Mucosa of rectum (tissue), 2 donors: ENCODE results near the gene NLRP11.

Experiments used
- H3K27ac ChIP-seq, 2 donors: one replicate each; pipeline ENCODE4 v1.7.0; 2013; ENCODE audit warnings: inconsistent platforms in 2 of 2, low read depth in 2 of 2, low read length in 2 of 2
- H3K27me3 ChIP-seq, 2 donors: one replicate each; pipeline ENCODE4 v1.7.0; 2013; ENCODE audit warnings: low read length in 2 of 2; ENCODE audit not compliant: control insufficient read depth in 2 of 2, insufficient read depth in 2 of 2
- H3K36me3 ChIP-seq, 2 donors: one replicate each; pipeline ENCODE4 v1.7.0; 2013; ENCODE audit warnings: low read length in 2 of 2; ENCODE audit not compliant: control insufficient read depth in 2 of 2, insufficient read depth in 2 of 2
- H3K4me1 ChIP-seq, 2 donors: one replicate each; pipeline ENCODE4 v1.7.0; 2013; ENCODE audit warnings: low read length in 2 of 2, mild to moderate bottlenecking in 1 of 2; ENCODE audit not compliant: control insufficient read depth in 2 of 2, insufficient read depth in 2 of 2
- H3K4me3 ChIP-seq, 2 donors: one replicate each; pipeline ENCODE4 v1.7.0; 2013; ENCODE audit warnings: low read length in 2 of 2
- H3K9ac ChIP-seq, 2 donors: one replicate each; pipeline ENCODE4 v1.7.0; 2013; ENCODE audit warnings: low read length in 2 of 2, low read depth in 1 of 2, mild to moderate bottlenecking in 1 of 2
- H3K9me3 ChIP-seq, 2 donors: one replicate each; pipeline ENCODE4 v1.7.0; 2013; ENCODE audit warnings: low read length in 2 of 2; ENCODE audit not compliant: control insufficient read depth in 2 of 2
- donor health status: healthy.
- donor health status: Normal muscosa, but diverticular disease.

NLRP11 gene

DNA sequence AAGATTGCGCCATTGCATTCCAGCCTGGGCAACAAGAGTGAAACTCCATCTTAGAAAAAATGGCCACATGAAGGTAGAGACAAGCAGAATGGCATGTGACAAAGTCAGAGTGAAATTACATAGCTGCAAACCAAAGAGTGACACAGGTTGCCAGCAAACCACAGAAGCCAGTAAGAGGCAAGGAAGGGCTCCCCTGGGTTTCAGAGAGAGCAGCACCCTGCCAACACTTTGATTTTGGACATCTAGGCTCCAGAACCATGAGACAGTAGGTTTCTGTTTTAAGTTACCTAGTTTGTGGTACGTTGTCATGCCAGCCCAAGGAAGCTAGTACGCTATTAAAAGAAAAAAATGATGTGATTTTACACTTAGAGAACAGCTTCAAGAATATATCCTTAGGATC, 6.5 kb upstream of the NLRP11 start:
- Histone ChIP-seq H3K9me3 (no peaks in the 10 kb centered on the region), H3K9ac (no peak overlapping the region)

GRCh38 chr19:55836340-55836739, 4.5 kb upstream of the NLRP11 start, which contains the start of gene NLRP4:
TSS of gene NLRP4 (plus strand) at chr19:55836540. CDS start at chr19:55852081, 15,541 bp downstream.
- Histone ChIP-seq H3K4me3 (no peak within 1 kb of the TSS), H3K27me3 (no peaks in the 10 kb centered on the region), H3K9me3 (no peaks in the 10 kb centered on the region), H3K36me3 (no peaks in the 10 kb centered on the region), H3K4me1 (no peaks in the 10 kb centered on the region), H3K27ac (no peak within 1 kb of the TSS), H3K9ac (no peak within 1 kb of the TSS)

More for the DNA sequence above, 6.5 kb upstream of the NLRP11 start:
- H3K27ac ChIP-seq, result no peak overlapping the region
- no peaks in the 10 kb centered on the region for H3K27me3 ChIP-seq
- no peak overlapping the region for H3K4me3 ChIP-seq
- H3K4me1 ChIP-seq, result no peaks in the 10 kb centered on the region
- H3K36me3 ChIP-seq, result no peaks in the 10 kb centered on the region

- H3K4me1 ChIP-seq, result no peaks in the 10 kb centered on the region
- no peak overlapping the region for H3K27ac ChIP-seq
- no peaks in the 10 kb centered on the region for H3K27me3 ChIP-seq
- H3K36me3 ChIP-seq, result no peaks in the 10 kb centered on the region
- no peaks in the 10 kb centered on the region for H3K9me3 ChIP-seq
- H3K4me3 ChIP-seq, result no peak overlapping the region
- H3K9ac ChIP-seq, result no peak overlapping the region
Measured at GRCh38 chr19:55832676-55833075, 877 bp upstream of the NLRP11 start.

- H3K27me3 ChIP-seq, result no peaks in the 10 kb centered on the region
- H3K36me3 ChIP-seq, result no peaks in the 10 kb centered on the region
- H3K9ac ChIP-seq, result no peak overlapping the region
- H3K9me3 ChIP-seq, result no peaks in the 10 kb centered on the region
- no peaks in the 10 kb centered on the region for H3K4me1 ChIP-seq
- no peak overlapping the region for H3K27ac ChIP-seq
- H3K4me3 ChIP-seq, result no peak overlapping the region
Measured at GRCh38 chr19:55830656-55831055, 1.1 kb downstream of the NLRP11 start.

GRCh38 chr19:55820037-55820436, 11.8 kb downstream of the NLRP11 start:
- Histone ChIP-seq H3K9ac (no peak overlapping the region), H3K27me3 (no peaks in the 10 kb centered on the region), H3K27ac (no peak overlapping the region), H3K4me1 (no peaks in the 10 kb centered on the region), H3K9me3 (no peaks in the 10 kb centered on the region), H3K4me3 (no peak overlapping the region), H3K36me3 (no peaks in the 10 kb centered on the region)

- Histone ChIP-seq H3K9me3 (no peaks in the 10 kb centered on the region), H3K36me3 (no peaks in the 10 kb centered on the region), H3K27ac (no peak overlapping the region), H3K4me3 (no peak overlapping the region), H3K9ac (no peak overlapping the region), H3K4me1 (no peaks in the 10 kb centered on the region), H3K27me3 (no peaks in the 10 kb centered on the region)
Measured at GRCh38 chr19:55813906-55814305, 17.9 kb downstream of the NLRP11 start.

- Histone ChIP-seq H3K9ac (no peak overlapping the region), H3K4me3 (no peak overlapping the region), H3K36me3 (no peaks in the 10 kb centered on the region), H3K27ac (no peak overlapping the region), H3K4me1 (no peaks in the 10 kb centered on the region), H3K9me3 (no peaks in the 10 kb centered on the region), H3K27me3 (no peaks in the 10 kb centered on the region)
Measured at GRCh38 chr19:55812449-55812848, 19.4 kb downstream of the NLRP11 start.

- no peaks in the 10 kb centered on the region for H3K36me3 ChIP-seq
- no peak overlapping the region for H3K27ac ChIP-seq
- no peak overlapping the region for H3K4me3 ChIP-seq
Measured at GRCh38 chr19:55811340-55811739, 20.5 kb downstream of the NLRP11 start.

GRCh38 chr19:55809381-55810058, 22.3 kb downstream of the NLRP11 start:
- no peaks in the 10 kb centered on the region for H3K4me1 ChIP-seq
- no peak overlapping the region for H3K9ac ChIP-seq
- H3K27me3 ChIP-seq, result no peaks in the 10 kb centered on the region
- peak overlapping the region in 1 of 2 donors; percentile 37 for H3K4me3 ChIP-seq
- H3K27ac ChIP-seq, result no peak overlapping the region
- H3K36me3 ChIP-seq, result no peaks in the 10 kb centered on the region
- no peaks in the 10 kb centered on the region for H3K9me3 ChIP-seq

More at GRCh38 chr19:55811340-55811739, 20.5 kb downstream of the NLRP11 start:
- Histone ChIP-seq H3K4me1 (no peaks in the 10 kb centered on the region), H3K9ac (no peak overlapping the region), H3K27me3 (no peaks in the 10 kb centered on the region), H3K9me3 (no peaks in the 10 kb centered on the region)

DNA sequence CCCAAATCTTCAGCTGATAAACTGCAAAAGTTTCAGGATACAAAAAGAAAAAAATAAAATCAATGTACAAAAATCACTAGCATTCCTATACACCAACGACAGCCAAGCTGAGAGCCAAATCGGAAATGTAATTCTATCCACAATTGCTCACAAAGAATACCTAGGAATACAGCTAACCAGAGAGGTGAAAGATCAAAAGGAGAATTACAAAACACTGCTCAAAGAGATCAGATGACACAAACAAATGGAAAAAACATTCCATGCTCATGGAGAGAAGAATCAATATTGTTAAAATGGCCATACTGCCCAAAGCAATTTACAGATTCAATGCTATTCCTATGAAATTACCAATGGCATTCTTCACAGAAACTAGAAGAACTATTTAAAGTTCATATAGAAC, 29.5 kb downstream of the NLRP11 start:
- no peak overlapping the region for H3K4me3 ChIP-seq
- H3K4me1 ChIP-seq, result no peaks in the 10 kb centered on the region
- no peaks in the 10 kb centered on the region for H3K27me3 ChIP-seq
- no peaks in the 10 kb centered on the region for H3K36me3 ChIP-seq
- no peaks in the 10 kb centered on the region for H3K9me3 ChIP-seq
- no peak overlapping the region for H3K9ac ChIP-seq
- no peak overlapping the region for H3K27ac ChIP-seq
